ENCODE results near the gene FBXO2.

FBXO2 gene

GRCh38 chr1:11654137-11654938 is at the start of gene FBXO2, which contains the start of gene FBXO44:
TSS of gene FBXO2 (minus strand) at chr1:11654429. CDS start at chr1:11654340, 89 bp downstream.
TSS of gene FBXO44 (plus strand) at chr1:11654877. CDS start at chr1:11655836, 959 bp downstream.
- DNase-seq: peak; percentile 56 to 67

GRCh38 chr1:11703357-11704193 is 49.3 kb upstream of the FBXO2 start:
- no peak for DNase-seq

- DNase-seq: no peak
These were observed 48.0 kb upstream of the FBXO2 start for GRCh38 chr1:11701981-11702803.

- DNase-seq: no peak
These were observed 47.3 kb upstream of the FBXO2 start for GRCh38 chr1:11701551-11701961.

- no peak for DNase-seq
These were observed 46.6 kb upstream of the FBXO2 start for GRCh38 chr1:11700601-11701467.

GRCh38 chr1:11697893-11698210 is 43.6 kb upstream of the FBXO2 start:
- DNase-seq: no peak

GRCh38 chr1:11697188-11697892 is 43.1 kb upstream of the FBXO2 start:
- no peak for DNase-seq

GRCh38 chr1:11695861-11696260 is 41.6 kb upstream of the FBXO2 start:
- DNase-seq: no peak

GRCh38 chr1:11693917-11694316 is 39.7 kb upstream of the FBXO2 start:
- DNase-seq: no peak

GRCh38 chr1:11693024-11693590 is 38.9 kb upstream of the FBXO2 start:
- peak; percentile 22 to 30 for DNase-seq

GRCh38 chr1:11691928-11692711 is 37.9 kb upstream of the FBXO2 start:
- no peak for DNase-seq

GRCh38 chr1:11691302-11691914 is 37.2 kb upstream of the FBXO2 start, which contains the start of gene DRAXIN:
TSS of gene DRAXIN (plus strand) at chr1:11691710. CDS start at chr1:11706259, 14,549 bp downstream.
- DNase-seq: no peak

- DNase-seq: no peak
These were observed 36.4 kb upstream of the FBXO2 start for GRCh38 chr1:11690397-11691301.

- DNase-seq: no peak
These were observed 34.3 kb upstream of the FBXO2 start for GRCh38 chr1:11688506-11688905.

GRCh38 chr1:11685210-11685752 is 31.1 kb upstream of the FBXO2 start:
- DNase-seq: no peak

- DNase-seq: no peak
These were observed 29.8 kb upstream of the FBXO2 start for GRCh38 chr1:11684070-11684469.

GRCh38 chr1:11682799-11683198 is 28.6 kb upstream of the FBXO2 start:
- DNase-seq: no peak

GRCh38 chr1:11682287-11682771 is 28.1 kb upstream of the FBXO2 start:
- DNase-seq: no peak

All from stimulated activated CD4-positive, alpha-beta T cell treated with anti-CD3 and anti-CD28 coated beads, Interleukin-2, amount 100 ng/mL, for 48 hours (primary cell).